Psoas muscle (tissue), 8 donors: ENCODE measurements around the gene WNT6. TPM values are rescaled to one million over a fixed set of nuclear protein-coding genes. Genes with fewer than 3 reads are reported as not detected.
A peak's percentile ranks its signal among the peaks of the same experiment; 100 is the strongest.

Source experiments
- ATAC-seq, 4 donors: fragments of 200-7000 bp; cut with Tn5 transposase; one replicate each; pipeline ENCODE4 v1.9.1; 2020; ENCODE audit warnings: moderate library complexity in 3 of 4, mild to moderate bottlenecking in 2 of 4
- DNase-seq, 2 donors: peaks; one replicate each; pipeline ENCODE4 v3.0.0-alpha.2; 2020
- H3K27ac ChIP-seq: fragments of 200-600 bp; one replicate; pipeline ENCODE4 v1.8.0; 2022
- H3K27me3 ChIP-seq, 3 donors: fragments of 200-600 bp in 1 of 3; one replicate each; pipeline versions ENCODE4 v1.6.1 to v1.8.0; 2013 to 2022; ENCODE audit warnings: low read length in 2 of 3, mild to moderate bottlenecking in 2 of 3, moderate library complexity in 1 of 3; ENCODE audit not compliant: insufficient read depth in 3 of 3
- H3K36me3 ChIP-seq, 2 donors: fragments of 200-600 bp in 1 of 2; one replicate each; pipeline versions ENCODE4 v1.6.1 to v1.8.0; 2013 to 2022; ENCODE audit warnings: low read depth in 1 of 2, mild to moderate bottlenecking in 1 of 2, moderate library complexity in 1 of 2; ENCODE audit not compliant: insufficient read depth in 1 of 2
- H3K4me1 ChIP-seq: fragments of 200-600 bp; one replicate; pipeline ENCODE4 v1.8.0; 2022
- H3K4me3 ChIP-seq: fragments of 200-600 bp; one replicate; pipeline ENCODE4 v1.8.0; 2022; ENCODE audit warnings: mild to moderate bottlenecking
- H3K9me3 ChIP-seq: fragments of 200-600 bp; one replicate; pipeline ENCODE4 v1.8.0; 2022
- CTCF ChIP-seq: fragments of 200-600 bp; IDR thresholded peaks from one replicate; pipeline ENCODE4 v1.8.0; 2022; ENCODE audit warnings: antibody characterized with exemption
- WGBS, 3 donors: extraction: QIAGEN DNeasy Blood & Tissue Kit; methylation state at CpG; one replicate each; pipeline versions ENCODE4 v1.1.6 to v1.1.7; 2013; 5-methylcytosine and 5-hydroxymethylcytosine counted together
- intact Hi-C, 2 donors: fragments of 100-400 bp; cut with DNase I; formaldehyde crosslinking; loops; one replicate each; pipeline versions ENCODE4 v1.11.0 to v1.14.2; 2022
- polyA plus RNA-seq, 3 donors: library from polyadenylated mRNA; stranded (reverse); fragments of 200-250 nt; gene quantifications; one replicate each; pipeline ENCODE4 v1.2.3, GENCODE V29; 2013
- total RNA-seq, 4 donors: library from RNA; stranded (reverse); fragmentation: NEBNext Ultra II Directional in 2 of 4; extraction: Animal tissue kit (Norgen Biotek cat#: 25700) in 2 of 4; gene quantifications; one replicate each; pipeline versions ENCODE4 v1.2.1 to v1.2.4, GENCODE V29; 2021 to 2023
- donor health status: healthy with polysubstance abuse.
- donor health status: DM: no; HTN: no; CAD: no; lungs with moderate emphysema.
- donor health status: Bipolar disorder and iron deficiency.
- donor health status: healthy.
- donor health status: DM: yes; HTN: yes; CAD: no.
- donor health status: DM: no; HTN: no; CAD: no.
- donor health status: DM: no; HTN: no; CAD: no.
- donor health status: DM: yes; HTN: yes; CAD: no.

WNT6 gene
- total and polyA plus RNA-seq, 7 donors = 0.05 to 1.0 (median 0.20) TPM

- H3K27me3 ChIP-seq = peaks cover 0 to 95% (median 26%) of the 10 kb centered on the region in 3 donors
- H3K27ac ChIP-seq = no peak overlapping the region
- peaks cover 1% of the 10 kb centered on the region for H3K4me1 ChIP-seq
- TF ChIP-seq CTCF = peak; percentile 95
- intact Hi-C loops = loop anchor here in 1 of 2 donors (2.0 to 5.0 kb wide), 2 partner anchors 21 to 46 kb away; no protein-coding TSS in a partner anchor
- H3K9me3 ChIP-seq = no peaks in the 10 kb centered on the region
- WGBS, 3 donors = 5 to 6% (median 5%) methylated on average over 50 to 52 of the region's 52 CpGs
- H3K4me3 ChIP-seq = no peak overlapping the region
- no peaks in the 10 kb centered on the region for H3K36me3 ChIP-seq
- ATAC-seq (peak; percentile 66 to 92 (median 84)), DNase-seq (peak; percentile 69 to 85)
These were observed 38.7 kb downstream of the WNT6 start for GRCh38 chr2:218898109-218898878.

- Histone ChIP-seq H3K27me3 (peaks cover 0 to 86% (median 24%) of the 10 kb centered on the region in 3 donors), H3K36me3 (no peaks in the 10 kb centered on the region), H3K4me1 (no peaks in the 10 kb centered on the region), H3K4me3 (no peak overlapping the region), H3K27ac (no peak overlapping the region), H3K9me3 (no peaks in the 10 kb centered on the region)
- DNase-seq (no peak), ATAC-seq (no peak)
- intact Hi-C loops = loop anchor here in 1 of 2 donors (2.0 to 5.0 kb wide), 2 partner anchors 22 to 47 kb away; no protein-coding TSS in a partner anchor
- WGBS, 3 donors = 45 to 53% (median 48%) methylated on average over 12 of the region's 12 CpGs
- TF ChIP-seq CTCF = no peak
These were observed 39.5 kb downstream of the WNT6 start for GRCh38 chr2:218899147-218899546.

GRCh38 chr2:218902427-218902826, 42.8 kb downstream of the WNT6 start:
- Histone ChIP-seq H3K4me1 (no peaks in the 10 kb centered on the region), H3K9me3 (no peaks in the 10 kb centered on the region), H3K27me3 (peaks cover 0 to 66% (median 6%) of the 10 kb centered on the region in 3 donors), H3K36me3 (no peaks in the 10 kb centered on the region), H3K4me3 (no peak overlapping the region), H3K27ac (no peak overlapping the region)
- DNase-seq (no peak), ATAC-seq (no peak)
- no peak for TF ChIP-seq CTCF
- WGBS, 3 donors = 87 to 92% (median 90%) methylated on average over 4 of the region's 4 CpGs
- intact Hi-C loops = no loop called here

- Histone ChIP-seq H3K9me3 (no peaks in the 10 kb centered on the region), H3K4me3 (no peak overlapping the region), H3K4me1 (peaks cover under 1% of the 10 kb centered on the region), H3K27ac (no peak overlapping the region), H3K27me3 (peaks cover 0 to 48% (median 0%) of the 10 kb centered on the region in 3 donors), H3K36me3 (no peaks in the 10 kb centered on the region)
- 22 to 31% (median 27%) methylated on average over 2 of the region's 2 CpGs for WGBS, 3 donors
- ATAC-seq (no peak), DNase-seq (no peak)
- TF ChIP-seq CTCF = no peak
- intact Hi-C loops = no loop called here
These were observed 44.6 kb downstream of the WNT6 start for GRCh38 chr2:218904176-218904575.
